Pancreas (tissue), 10 donors: Measurements from ENCODE around the gene MYEOV. TPM values are rescaled to one million over a fixed set of nuclear protein-coding genes. Genes with fewer than 3 reads are reported as not detected.

Experiments used
- ATAC-seq, 4 donors: fragments of 200-7000 bp; cut with Tn5 transposase; one replicate each; pipeline versions ENCODE4 v1.8.0 to v1.9.1; 2020; ENCODE audit warnings: mild to moderate bottlenecking in 4 of 4, moderate library complexity in 4 of 4
- DNase-seq, 6 donors: peaks; one replicate each; pipeline ENCODE4 v3.0.0-alpha.2; 2020
- FAIRE-seq: peaks from 2 replicates; lab custom pipeline; 2012; peaks lifted over from hg19 to GRCh38; lab: Jason Lieb, UNC
- H3K27ac ChIP-seq, 4 donors: fragments of 200-600 bp; sonication (generic); 1 replicate in 3 of 4; 2 replicates in 1 of 4; pipeline versions ENCODE4 v1.5.0 to v1.8.0; 2020
- H3K27me3 ChIP-seq, 4 donors: fragments of 200-600 bp; one replicate each; pipeline ENCODE4 v1.8.0; 2021
- H3K36me3 ChIP-seq, 3 donors: fragments of 200-600 bp; sonication (generic) in 1 of 3; one replicate each; pipeline versions ENCODE4 v1.5.0 to v1.8.0; 2020 to 2021
- H3K4me1 ChIP-seq, 3 donors: fragments of 200-600 bp; one replicate each; pipeline ENCODE4 v1.8.0; 2021
- H3K4me3 ChIP-seq, 4 donors: fragments of 200-600 bp; sonication (generic) in 2 of 4; one replicate each; pipeline versions ENCODE4 v1.5.0 to v1.8.0; 2020 to 2021
- H3K9me3 ChIP-seq, 4 donors: fragments of 200-600 bp; one replicate each; pipeline ENCODE4 v1.8.0; 2021
- WGBS, 2 donors: extraction: QIAGEN DNeasy Blood & Tissue Kit; methylation state at CpG; one replicate each; pipeline ENCODE4 v1.1.7; 2013; 5-methylcytosine and 5-hydroxymethylcytosine counted together
- intact Hi-C, 3 donors: fragments of 100-400 bp; cut with DNase I; formaldehyde crosslinking; loops; one replicate each; pipeline versions ENCODE4 v1.11.1 to v1.14.2; 2022
- polyA plus RNA-seq, 2 donors: library from polyadenylated mRNA; stranded (reverse); fragments of 200-250 nt; gene quantifications; one replicate each; pipeline ENCODE4 v1.2.3, GENCODE V29; 2013
- total RNA-seq, 6 donors: library from RNA; stranded (reverse); fragmentation: NEBNext Ultra II Directional in 4 of 6; extraction: Animal tissue kit (Norgen Biotek cat#: 25700) in 4 of 6; gene quantifications; one replicate each; pipeline versions ENCODE4 v1.2.1 to v1.2.4, GENCODE V29; 2021 to 2023
- TF ChIP-seq, protein P1 (sequence below), 4 donors: fragments of 200-600 bp; sonication (generic) in 3 of 4; IDR thresholded peaks; one replicate each; pipeline versions ENCODE4 v1.5.0 to v1.8.0; 2021; ENCODE audit warnings: antibody characterized with exemption in 4 of 4
- donor health status: healthy with polysubstance abuse.
- donor health status: DM: no; HTN: no; CAD: no; lungs with moderate emphysema.
- donor health status: DM: no; HTN: no; CAD: no.
- donor health status: control.
- donor health status: control.
- donor health status: Bipolar disorder and iron deficiency.
- donor health status: DM: yes; HTN: yes; CAD: no.
- donor health status: DM: no; HTN: no; CAD: no.
- donor health status: DM: no; HTN: no; CAD: no.
- donor health status: DM: yes; HTN: yes; CAD: no.

Gene MYEOV
- total and polyA plus RNA-seq, 8 donors: 0.37 to 3.8 (median 3.2) TPM; not detected in 1

DNA sequence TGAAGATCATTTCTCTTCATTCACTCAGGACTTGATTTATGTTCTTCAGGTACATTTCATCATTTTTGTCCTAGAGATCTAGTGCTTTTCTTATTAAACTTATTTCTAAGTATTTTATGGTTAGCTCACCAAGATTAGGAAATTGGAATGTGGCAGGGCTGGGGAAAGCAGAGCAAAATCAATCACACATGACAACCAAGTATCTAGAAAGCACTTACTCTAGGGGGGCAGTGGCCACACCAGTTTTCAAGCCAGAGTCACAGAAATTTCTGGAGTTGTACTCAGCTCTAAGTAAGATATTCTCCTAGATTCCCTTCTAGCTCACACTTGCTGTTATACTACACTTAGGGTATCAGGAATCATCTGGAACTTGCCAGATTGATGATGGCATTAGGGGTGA, 33.3 kb upstream of the MYEOV start:
- TF ChIP-seq, protein P1, sequence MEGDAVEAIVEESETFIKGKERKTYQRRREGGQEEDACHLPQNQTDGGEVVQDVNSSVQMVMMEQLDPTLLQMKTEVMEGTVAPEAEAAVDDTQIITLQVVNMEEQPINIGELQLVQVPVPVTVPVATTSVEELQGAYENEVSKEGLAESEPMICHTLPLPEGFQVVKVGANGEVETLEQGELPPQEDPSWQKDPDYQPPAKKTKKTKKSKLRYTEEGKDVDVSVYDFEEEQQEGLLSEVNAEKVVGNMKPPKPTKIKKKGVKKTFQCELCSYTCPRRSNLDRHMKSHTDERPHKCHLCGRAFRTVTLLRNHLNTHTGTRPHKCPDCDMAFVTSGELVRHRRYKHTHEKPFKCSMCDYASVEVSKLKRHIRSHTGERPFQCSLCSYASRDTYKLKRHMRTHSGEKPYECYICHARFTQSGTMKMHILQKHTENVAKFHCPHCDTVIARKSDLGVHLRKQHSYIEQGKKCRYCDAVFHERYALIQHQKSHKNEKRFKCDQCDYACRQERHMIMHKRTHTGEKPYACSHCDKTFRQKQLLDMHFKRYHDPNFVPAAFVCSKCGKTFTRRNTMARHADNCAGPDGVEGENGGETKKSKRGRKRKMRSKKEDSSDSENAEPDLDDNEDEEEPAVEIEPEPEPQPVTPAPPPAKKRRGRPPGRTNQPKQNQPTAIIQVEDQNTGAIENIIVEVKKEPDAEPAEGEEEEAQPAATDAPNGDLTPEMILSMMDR (IDR thresholded peaks at IDR 0.05): no peak
- Histone ChIP-seq H3K27me3 (no peaks in the 10 kb centered on the region), H3K4me1 (no peaks in the 10 kb centered on the region), H3K27ac (no peak overlapping the region), H3K4me3 (no peak overlapping the region), H3K36me3 (no peaks in the 10 kb centered on the region), H3K9me3 (no peaks in the 10 kb centered on the region)
- no peak for ATAC-seq
- intact Hi-C loops: no loop called here
- DNase-seq: no peak
- FAIRE-seq: no peak

DNA sequence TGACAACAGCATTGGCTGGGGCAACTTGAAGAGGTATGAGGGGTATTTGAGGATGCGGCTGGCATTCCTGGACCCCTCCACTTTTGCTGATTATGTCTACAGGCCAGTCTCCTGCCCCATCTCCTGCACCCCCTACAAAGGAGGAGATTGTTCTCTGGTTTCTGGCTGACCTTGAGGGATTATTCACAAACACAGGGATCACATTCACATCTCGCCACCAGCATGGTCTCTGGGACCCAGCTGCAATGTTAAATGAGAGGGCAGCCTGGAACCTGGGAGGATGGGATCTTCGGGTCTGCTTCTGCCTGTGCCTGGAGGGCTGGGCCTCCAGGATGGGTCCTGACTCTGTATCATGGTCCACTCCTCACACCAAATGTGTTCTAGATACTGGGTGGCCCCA, 32.8 kb upstream of the MYEOV start:
- ATAC-seq: no peak
- no peak overlapping the region for H3K27ac ChIP-seq
- 62 to 78% methylated on average over 3 of the region's 3 CpGs for WGBS, 2 donors
- no peaks in the 10 kb centered on the region for H3K27me3 ChIP-seq
- no peaks in the 10 kb centered on the region for H3K4me1 ChIP-seq
- H3K36me3 ChIP-seq: no peaks in the 10 kb centered on the region
- no peaks in the 10 kb centered on the region for H3K9me3 ChIP-seq
- intact Hi-C loops: no loop called here
- H3K4me3 ChIP-seq: no peak overlapping the region
- DNase-seq: no peak
- no peak for FAIRE-seq
- TF ChIP-seq, protein P1 (IDR thresholded peaks at IDR 0.05): no peak

DNA sequence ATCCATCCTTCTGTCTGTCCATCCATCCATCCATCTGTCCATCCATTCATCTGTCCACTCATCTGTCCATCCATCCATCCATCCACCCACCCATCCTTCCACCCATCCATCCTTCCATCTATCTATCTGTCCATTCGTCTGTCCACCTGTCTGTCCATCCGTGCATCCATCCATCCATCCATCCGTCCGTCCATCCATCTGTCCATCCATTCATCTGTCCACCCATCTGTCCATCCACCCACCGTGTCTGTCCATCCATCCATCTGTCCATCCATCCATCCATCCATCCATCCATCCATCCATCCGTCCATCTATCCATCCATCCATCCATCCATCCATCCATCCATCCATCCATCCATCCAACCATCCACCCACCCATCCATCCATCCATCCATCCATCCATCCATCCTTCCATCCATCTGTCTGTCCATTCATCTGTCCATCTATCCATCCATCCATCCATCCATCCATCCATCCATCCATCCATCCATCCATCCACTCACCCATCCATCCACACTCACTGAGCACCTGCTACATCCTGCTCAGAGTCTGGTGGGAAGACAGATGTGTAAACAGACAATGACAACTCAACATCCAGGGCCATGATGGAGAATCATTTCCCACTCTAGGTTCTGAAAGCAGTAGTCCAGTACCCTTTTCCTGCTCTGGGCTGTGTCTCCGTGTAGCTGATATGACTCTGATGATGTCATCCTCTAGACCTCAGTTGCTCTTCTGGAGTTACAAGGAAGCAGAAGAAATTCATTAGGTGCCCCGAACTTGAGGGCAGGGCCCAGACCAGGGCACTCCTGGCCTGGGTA, 30.8 kb upstream of the MYEOV start:
- DNase-seq (no peak), ATAC-seq (peak in 1 of 4 donors; percentile 20), FAIRE-seq (no peak)
- H3K9me3 ChIP-seq: no peaks in the 10 kb centered on the region
- TF ChIP-seq, protein P1 (IDR thresholded peaks at IDR 0.05): no peak
- intact Hi-C loops: no loop called here
- no peak overlapping the region for H3K4me3 ChIP-seq
- H3K27ac ChIP-seq: no peak overlapping the region
- H3K27me3 ChIP-seq: no peaks in the 10 kb centered on the region
- 67 to 74% methylated on average over 7 of the region's 8 CpGs for WGBS, 2 donors
- no peaks in the 10 kb centered on the region for H3K36me3 ChIP-seq
- H3K4me1 ChIP-seq: no peaks in the 10 kb centered on the region

DNA sequence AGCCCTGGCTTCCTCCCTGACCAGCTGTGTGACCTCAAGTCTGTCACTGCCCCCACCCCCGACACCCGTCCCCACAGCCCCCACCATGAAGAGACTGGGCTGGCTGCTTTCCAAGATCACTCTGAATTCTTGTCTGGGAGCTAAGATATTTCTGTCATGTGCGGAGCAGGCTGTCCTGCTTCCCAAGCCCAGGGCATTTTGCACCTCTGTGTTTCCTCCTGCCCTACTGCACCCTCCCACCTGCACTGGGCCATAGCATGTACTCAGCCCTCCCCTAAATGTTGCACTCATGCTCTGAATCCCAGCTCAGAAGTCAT, 30.3 kb upstream of the MYEOV start:
- WGBS, 2 donors: 61 to 65% methylated on average over 3 of the region's 3 CpGs
- intact Hi-C loops: no loop called here
- H3K4me1 ChIP-seq: no peaks in the 10 kb centered on the region

DNA sequence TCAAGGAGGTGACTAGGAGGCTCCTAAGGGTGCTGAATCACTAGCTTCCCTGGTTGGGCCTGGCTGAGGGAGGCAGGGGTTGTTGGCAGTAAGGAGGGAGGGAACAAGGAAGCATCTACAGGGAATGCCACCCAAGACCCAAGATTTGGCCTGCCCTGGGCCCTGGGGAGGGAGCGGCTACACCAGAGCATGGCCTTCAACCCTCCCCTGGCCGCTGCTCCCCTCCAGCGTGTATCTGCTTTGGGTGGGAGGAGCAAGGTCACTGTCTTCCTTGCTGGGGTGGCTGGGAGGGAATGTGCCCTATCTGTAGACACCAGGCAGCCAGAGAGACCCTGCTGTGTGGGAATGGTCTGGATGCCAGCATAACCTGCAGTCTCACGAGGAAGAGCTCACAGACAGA, 29.5 kb upstream of the MYEOV start:
- Histone ChIP-seq H3K4me1 (no peaks in the 10 kb centered on the region), H3K36me3 (no peaks in the 10 kb centered on the region), H3K4me3 (no peak overlapping the region), H3K27ac (no peak overlapping the region), H3K27me3 (no peaks in the 10 kb centered on the region), H3K9me3 (no peaks in the 10 kb centered on the region)
- DNase-seq: no peak
- intact Hi-C loops: no loop called here
- no peak for ATAC-seq
- FAIRE-seq: no peak
- TF ChIP-seq, protein P1 (IDR thresholded peaks at IDR 0.05): no peak
- WGBS, 2 donors: 86% methylated on average over 4 of the region's 4 CpGs

More for the DNA sequence above, 30.3 kb upstream of the MYEOV start:
- Histone ChIP-seq H3K27me3 (no peaks in the 10 kb centered on the region), H3K9me3 (no peaks in the 10 kb centered on the region), H3K4me3 (no peak overlapping the region), H3K27ac (no peak overlapping the region), H3K36me3 (no peaks in the 10 kb centered on the region)
- TF ChIP-seq, protein P1 (IDR thresholded peaks at IDR 0.05): no peak
- DNase-seq (no peak), FAIRE-seq (no peak), ATAC-seq (peak in 2 of 4 donors; percentile 26 to 33)
